H1 (cell line): ENCODE results near the gene FAM193A. TPM values are rescaled to one million over a fixed set of nuclear protein-coding genes. Genes with fewer than 3 reads are reported as not detected.

Source experiments
- CHD7 ChIP-seq: fragments of 300-600 bp; sonication (generic); IDR thresholded peaks from 2 replicates; pipeline ENCODE4 v1.7.1; 2012; ENCODE audit warnings: low read length, moderate library complexity, mild to moderate bottlenecking, inconsistent platforms; ENCODE audit not compliant: insufficient replicate concordance
- polyA plus RNA-seq, 7 experiments: library from polyadenylated mRNA; depleted of rRNA in 3 of 7; stranded (reverse) in 5 of 7; unstranded in 2 of 7; fragments of >200 nt in 5 of 7; fragments of 200-250 nt in 2 of 7; gene quantifications; 1 replicate in 5 of 7; 2 replicates in 1 of 7; 4 replicates in 1 of 7; pipeline versions ENCODE4 v1.2.1 to v1.2.3, GENCODE V29; 2011 to 2013; ENCODE audit warnings: missing spikeins in 2 of 7, mixed read lengths in 2 of 7
- total RNA-seq: library from RNA; stranded (reverse); fragmentation: NEBNext Ultra II Directional; extraction: Animal tissue kit (Norgen Biotek cat#: 25700); gene quantifications from 2 replicates; pipeline ENCODE4 v1.2.1, GENCODE V29; 2021

The FAM193A gene
- total and polyA plus RNA-seq, 2 of the 8 experiments (the other 6 are each of a cell fraction or from before 2014, with no cell fraction given): 8.7 to 26.2 TPM

DNA sequence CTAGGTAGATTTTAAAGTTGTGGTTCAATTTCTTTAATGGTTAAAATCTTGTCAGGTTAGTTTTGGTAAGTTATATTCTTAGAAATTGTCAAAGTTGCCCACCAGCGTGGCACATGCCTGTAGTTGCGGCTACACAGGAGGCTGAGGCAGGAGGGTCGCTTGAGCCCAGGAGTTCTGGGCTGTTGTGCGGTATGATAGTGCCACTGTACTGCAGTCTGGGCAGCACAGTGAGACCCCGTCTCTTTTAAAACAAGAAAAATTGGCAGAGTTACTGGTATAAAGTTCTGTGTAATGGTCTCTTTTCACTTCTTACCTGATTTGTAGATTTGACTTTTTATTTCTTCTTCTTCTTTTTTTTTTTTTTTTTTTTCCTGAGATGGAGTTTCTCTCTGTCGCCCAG, 64.4 kb downstream of the FAM193A start (continued):
- no peak for TF ChIP-seq CHD7
- TF ChIP-seq, all 59 proteins: peak for 0
